Adipose tissue (tissue), 3 donors: ENCODE data around the gene MACROD1. TPM values are rescaled to one million over a fixed set of nuclear protein-coding genes. Genes with fewer than 3 reads are reported as not detected.

Experiments
- H3K27ac ChIP-seq: one replicate; pipeline ENCODE4 v1.5.1; 2013; ENCODE audit warnings: low read depth, low read length
- WGBS, 3 donors: extraction: QIAGEN DNeasy Blood & Tissue Kit; methylation state at CpG; one replicate each; pipeline ENCODE4 v1.1.7; 2013; 5-methylcytosine and 5-hydroxymethylcytosine counted together
- polyA plus RNA-seq, 3 donors: library from polyadenylated mRNA; stranded (reverse); fragments of 200-250 nt; gene quantifications; one replicate each; pipeline ENCODE4 v1.2.3, GENCODE V29; 2013
- donor health status: healthy with polysubstance abuse.
- donor health status: Bipolar disorder and iron deficiency.
- donor health status: healthy.

The MACROD1 gene
- polyA plus RNA-seq, 3 donors = 27.6 to 66.7 (median 38.7) TPM

DNA sequence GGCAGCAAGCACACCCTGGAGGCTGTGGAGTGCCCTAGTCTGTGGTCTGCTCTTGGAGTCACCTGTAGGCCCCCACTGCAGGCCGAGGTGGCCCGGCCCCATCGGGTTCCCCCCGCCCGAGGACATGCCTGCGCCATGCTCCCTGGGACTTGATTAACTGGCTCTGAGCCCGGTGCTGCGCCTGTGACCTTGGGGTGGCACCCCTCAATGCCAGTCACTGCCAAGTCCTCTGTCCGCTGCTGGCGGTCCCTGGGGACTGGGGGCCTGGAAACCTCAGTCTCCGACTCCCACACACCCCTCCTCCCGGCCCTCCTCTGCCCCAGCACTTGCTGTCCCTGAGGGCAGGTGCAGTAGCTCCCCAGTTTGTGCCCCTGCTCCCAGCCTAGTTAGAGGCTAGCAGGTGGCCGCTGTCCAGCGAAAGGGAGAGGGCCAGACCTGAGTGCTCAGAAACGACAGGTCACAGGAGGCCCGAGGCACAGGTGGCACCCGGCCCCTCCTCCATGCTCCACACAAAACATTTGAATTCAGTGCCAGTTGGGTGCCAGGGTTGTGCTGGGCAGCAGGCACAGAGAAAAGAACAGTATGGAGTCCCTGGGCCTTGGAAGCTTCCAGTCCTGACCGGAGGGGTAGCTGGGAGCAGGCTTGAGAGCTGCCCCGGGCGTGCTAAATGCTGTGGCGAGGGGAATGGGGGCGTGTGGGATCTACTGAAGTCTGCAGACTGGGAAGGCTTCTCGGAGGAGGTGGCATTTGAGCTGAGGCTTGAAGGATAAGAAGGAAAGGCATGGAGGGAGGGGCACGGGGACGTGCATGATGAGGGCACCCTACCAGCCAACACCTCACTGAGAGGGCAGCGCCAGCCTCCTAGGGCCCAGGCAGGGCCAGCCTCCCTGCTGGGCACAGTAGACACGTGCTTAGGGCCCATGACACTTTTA lies 146.5 kb downstream of the MACROD1 start:
- 41 to 87% (median 82%) methylated on average over 27 of the region's 27 CpGs for WGBS, 3 donors
- H3K27ac ChIP-seq = no peak overlapping the region

DNA sequence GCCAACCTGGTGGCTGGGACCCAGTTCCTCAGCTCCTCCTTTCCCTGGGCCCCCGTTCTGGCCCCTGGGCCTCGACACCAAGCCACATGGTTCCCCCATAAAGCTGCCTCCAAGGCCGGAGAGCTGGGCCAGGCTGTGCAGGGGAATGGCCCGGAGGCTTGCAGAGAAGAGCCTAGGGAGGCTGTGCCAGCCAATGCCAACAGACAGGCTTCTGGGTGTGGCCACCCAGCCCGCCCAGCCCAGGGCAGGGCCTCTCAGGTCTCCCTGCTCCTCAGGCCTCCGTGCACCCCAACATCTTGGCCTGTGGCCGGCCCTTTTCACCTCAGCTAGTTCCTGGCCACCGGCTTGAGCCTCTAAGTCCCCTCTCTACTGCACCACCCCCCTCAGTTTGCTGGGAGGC lies 147.6 kb downstream of the MACROD1 start:
- WGBS, 3 donors = 75 to 89% (median 80%) methylated on average over 7 to 8 of the region's 8 CpGs

DNA sequence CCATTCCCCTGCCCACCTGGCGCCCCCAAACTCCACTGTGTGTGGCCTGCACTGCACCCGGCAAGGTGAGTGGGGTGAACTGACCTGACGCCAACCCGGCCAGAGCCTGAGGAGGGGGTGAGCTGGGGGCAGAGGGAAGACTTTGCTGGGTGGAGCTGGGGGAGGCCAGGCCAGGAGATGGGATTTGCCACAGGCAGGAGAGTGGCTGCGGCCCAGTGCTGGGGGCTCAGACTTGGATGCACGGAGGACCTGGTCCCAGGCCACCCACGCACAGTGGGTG lies 148.0 kb downstream of the MACROD1 start:
- H3K27ac ChIP-seq = no peak overlapping the region
- WGBS, 3 donors = 79 to 83% (median 82%) methylated on average over 7 of the region's 7 CpGs

More for the DNA sequence above, 147.6 kb downstream of the MACROD1 start:
- H3K27ac ChIP-seq = no peak overlapping the region

DNA sequence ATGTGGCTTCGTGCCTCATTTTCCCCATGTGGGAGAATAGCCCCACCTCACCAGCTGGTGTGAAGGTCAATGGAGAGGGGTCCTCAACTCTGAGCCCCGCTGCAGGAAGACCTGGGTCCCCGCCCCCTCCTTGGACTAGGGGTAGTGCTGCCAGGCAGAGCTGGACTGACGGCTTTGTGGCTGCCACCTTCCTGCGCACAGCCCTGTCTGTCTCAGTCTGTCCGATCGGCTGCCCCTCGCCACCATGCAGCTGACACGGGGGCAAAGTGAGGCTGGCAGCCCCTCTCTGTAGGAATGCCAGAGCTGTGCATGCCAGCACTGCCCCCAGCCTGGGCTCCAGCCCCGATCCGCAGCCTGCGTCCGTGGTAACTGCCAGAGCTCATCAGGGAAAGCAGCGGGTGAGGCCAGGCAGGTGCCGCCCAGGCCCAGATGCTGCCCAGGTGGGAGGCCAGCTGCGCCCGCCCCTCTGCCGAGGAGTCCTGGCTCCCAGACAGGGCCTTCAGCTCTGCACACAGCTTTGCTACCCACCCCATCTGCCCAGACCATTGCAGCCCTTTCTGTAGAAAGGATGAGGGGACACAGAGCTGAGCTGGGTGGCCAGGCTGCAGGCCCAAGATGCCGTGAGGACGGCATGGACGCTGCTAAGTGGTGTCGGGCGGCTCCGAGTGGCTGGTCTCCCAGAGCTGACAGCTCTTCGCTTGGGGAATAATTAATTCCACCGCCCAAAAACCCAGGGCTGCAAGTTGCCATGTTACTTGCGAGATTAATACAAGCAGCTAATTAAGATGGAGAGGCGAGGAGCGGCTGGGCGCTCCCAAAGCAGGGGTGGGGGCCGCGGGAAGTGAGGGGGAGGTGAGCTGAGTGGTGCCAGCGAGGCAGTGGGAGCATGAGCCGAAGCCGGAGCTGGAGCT lies 149.7 kb downstream of the MACROD1 start:
- H3K27ac ChIP-seq = no peak overlapping the region
- WGBS, 3 donors = 88 to 94% (median 93%) methylated on average over 35 of the region's 35 CpGs

DNA sequence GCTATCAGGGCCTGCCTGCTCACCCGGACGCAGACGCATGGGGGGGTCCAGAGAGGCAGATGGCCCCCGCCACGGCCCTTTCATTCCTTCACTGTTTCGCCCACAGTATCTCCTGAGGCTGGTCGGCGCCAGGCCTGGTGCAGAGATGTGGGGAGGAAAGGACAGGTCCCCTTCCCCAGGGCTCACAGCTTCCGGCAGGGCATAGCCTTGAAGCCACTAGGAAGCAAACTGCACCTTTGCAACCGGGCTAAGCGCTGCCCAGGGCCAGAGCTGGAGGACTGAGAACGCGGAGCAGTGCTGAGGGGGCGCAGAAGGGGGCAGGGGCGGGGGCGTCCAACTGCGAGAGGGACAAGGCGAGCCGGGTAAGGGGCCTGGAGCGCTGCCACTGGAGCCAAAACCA lies 150.4 kb downstream of the MACROD1 start:
- no peak overlapping the region for H3K27ac ChIP-seq
- WGBS, 3 donors = 87 to 95% (median 91%) methylated on average over 20 of the region's 20 CpGs

DNA sequence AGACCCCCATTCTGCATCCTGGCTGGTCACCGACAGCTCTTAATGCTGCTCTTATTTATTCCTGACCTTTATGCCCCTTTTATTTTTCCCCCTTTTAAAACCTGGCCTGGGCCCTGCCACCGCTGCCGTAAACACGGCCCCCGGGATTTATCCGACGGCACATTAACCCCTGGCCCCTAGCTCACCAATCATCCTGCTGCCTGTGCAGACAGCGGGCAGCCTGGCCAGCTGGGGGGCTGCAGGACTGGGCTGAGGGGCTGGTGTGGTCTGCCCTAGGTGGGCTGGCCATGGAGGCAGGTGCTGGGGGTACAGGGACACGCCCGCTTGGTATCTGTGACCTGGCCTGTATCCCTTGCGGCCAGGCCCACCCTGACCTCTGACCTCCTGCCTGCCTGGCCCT lies 151.6 kb downstream of the MACROD1 start:
- no peak overlapping the region for H3K27ac ChIP-seq
- 86 to 89% (median 87%) methylated on average over 11 of the region's 11 CpGs for WGBS, 3 donors

DNA sequence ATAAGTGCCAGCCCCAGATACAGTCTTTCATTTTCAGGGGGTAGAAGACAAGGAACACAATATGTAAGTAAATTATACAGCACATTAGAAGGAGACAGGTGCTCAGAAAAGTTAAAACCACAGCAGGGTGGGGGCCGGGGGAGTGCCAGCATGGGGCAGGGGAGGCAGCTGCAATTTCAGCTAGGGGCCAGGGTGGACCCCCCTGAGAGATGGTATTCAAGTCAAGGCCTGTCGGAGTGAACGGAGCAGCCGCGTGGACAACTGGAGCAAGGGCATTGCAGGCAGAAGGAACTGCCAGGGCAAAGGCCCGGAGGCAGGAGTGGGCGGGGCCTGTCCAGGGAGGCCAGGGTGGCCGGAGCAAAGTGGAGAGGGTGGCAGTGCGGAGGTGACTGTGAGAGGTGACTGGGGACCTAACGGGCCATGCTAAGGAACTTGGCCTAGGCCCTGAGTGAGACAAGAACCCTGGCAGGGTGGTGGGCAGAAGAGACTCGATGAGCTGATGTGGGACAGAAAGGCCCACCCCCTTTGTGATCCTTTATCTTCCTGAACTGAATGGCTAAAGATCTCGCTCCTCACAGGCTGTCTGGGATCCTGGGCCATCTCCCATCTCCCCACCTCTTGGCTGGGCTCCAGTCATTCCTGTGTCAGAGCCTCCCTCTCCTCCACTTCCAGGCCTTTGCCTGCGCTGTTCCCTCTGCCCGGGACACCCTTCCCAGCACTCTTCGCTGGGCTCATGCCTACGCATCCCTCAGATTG lies 152.6 kb downstream of the MACROD1 start:
- H3K27ac ChIP-seq = no peak overlapping the region
- 92 to 94% (median 93%) methylated on average over 16 of the region's 16 CpGs for WGBS, 3 donors

DNA sequence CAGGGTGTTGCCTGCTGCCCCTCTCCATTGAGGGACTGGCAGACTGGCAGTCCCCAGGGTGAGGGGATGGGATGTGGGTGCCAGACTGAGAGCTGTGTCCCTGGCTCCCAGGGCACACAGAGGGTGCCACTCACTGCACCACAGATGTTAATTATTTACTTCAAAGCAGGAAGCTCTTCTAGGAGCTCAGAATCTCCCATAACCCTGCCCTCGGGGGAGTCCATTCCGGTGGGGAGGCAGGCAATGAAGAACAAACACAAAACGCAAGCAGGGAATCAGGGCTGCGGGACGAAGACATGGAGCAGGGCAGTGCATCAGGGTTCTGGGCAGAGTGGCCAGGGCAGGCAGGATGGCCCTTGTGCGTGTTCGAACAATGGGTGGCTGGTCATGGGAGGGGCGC lies 154.5 kb downstream of the MACROD1 start:
- no peak overlapping the region for H3K27ac ChIP-seq
- WGBS, 3 donors = 72 to 93% (median 93%) methylated on average over 8 of the region's 8 CpGs

DNA sequence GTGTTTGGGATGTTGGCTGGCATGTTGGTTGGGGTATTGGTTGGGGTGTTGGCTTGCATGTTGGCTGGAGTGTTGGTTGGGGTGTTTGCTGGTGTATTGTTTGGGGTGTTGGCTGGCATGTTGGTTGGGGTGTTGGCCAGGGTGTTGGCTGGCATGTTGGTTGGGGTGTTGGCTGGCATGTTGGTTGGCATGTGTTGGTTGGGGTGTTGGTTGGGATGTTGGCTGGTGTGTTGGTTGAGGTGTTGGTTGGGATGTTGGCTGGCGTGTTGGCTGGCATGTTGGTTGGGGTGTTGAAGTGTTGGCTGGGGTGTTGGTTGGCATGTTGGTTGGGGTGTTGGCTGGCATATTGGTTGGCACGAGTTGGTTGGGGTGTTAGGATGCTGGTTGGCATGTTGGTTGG lies 155.1 kb downstream of the MACROD1 start:
- no peak overlapping the region for H3K27ac ChIP-seq
- 93 to 100% (median 97%) methylated on average over 2 of the region's 2 CpGs for WGBS, 3 donors

DNA sequence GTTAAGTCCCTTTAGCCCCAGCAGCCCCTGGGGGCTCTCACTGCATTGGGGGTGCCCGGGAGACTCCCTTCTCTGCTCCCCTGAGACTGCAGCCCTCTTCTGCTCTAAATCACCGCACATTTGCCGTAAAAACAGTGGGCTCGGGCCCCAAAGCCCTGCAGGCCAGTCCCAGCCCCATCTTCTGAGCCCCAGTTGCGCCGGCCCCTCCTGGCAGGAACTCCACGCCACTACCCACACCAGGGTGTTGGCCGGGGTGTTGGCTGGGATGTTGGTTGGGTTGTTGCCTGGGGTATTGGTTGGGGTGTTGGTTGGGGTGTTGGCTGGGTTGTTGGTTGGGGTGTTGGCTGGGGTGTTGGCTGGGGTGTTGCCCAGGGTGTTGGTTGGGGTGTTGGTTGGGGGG lies 156.2 kb downstream of the MACROD1 start:
- WGBS, 3 donors = 94 to 98% (median 95%) methylated on average over 8 of the region's 8 CpGs
- H3K27ac ChIP-seq = no peak overlapping the region

DNA sequence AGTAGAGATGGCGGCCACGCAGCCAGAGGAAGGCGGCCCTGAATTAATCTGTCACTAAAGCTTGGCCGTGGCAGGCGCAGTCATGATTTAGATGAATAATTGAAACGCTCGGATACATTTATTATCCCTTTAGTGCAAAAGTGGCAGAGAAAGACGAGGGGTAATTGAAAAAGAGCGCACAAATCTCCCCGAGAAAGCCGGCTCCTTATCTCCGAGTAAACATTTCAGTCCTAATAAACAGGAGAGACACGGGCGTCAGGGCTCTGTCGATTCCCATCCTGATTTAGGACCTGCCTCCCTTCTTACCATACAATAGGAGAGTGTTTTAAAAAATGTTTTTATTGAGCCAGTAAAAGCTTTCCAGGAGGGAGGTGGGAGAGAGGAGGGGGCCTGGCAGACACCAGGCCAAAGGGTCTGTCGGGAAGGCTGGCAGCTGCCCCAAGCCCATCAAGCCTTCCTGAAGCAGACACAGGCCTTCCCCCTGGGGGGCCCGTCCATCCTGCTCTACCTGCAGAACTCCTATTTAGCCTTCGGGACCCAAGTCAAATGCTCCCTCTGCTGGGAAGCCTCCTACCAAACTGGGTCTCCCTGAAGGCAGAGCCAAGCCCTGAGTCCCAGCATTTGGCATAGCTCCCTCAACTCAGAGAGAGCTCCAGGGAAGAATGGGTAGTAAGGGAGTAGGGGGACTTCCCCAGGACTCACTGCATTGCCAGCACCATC lies 156.8 kb downstream of the MACROD1 start:
- H3K27ac ChIP-seq = no peak overlapping the region
- 77 to 93% (median 93%) methylated on average over 18 of the region's 18 CpGs for WGBS, 3 donors

DNA sequence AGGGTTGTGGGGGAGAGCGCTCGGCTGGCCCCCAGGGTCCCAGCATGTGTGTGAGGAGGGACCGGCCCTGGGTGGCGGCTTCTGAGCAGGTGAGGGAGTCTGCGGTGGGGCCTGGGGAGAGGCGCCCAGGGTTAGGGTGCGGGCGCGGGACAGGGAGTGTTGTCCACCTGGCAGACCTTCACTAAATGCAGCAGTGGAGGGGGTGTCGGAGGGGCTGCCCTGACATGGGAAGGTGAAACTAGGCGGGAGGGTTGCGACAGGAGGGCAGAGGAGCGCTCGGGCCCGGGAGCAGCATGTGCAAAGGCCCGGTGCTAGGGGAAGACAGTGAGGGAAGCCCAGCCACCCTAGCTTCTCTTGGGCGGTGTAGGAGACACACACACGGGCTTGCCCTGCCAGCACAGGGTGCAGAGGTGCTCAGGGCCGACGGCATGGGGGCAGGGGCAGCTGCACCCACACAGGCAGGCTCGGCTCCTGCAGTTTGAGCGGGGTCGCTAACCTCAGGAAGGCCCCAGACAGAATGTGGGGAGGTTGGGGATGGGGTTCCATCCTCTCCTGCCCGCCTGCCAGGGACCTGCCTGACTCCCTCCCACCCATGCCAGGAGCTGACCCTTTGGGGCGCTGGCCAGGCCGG lies 157.5 kb downstream of the MACROD1 start:
- 87 to 92% (median 90%) methylated on average over 25 to 26 of the region's 26 CpGs for WGBS, 3 donors
- H3K27ac ChIP-seq = no peak overlapping the region

DNA sequence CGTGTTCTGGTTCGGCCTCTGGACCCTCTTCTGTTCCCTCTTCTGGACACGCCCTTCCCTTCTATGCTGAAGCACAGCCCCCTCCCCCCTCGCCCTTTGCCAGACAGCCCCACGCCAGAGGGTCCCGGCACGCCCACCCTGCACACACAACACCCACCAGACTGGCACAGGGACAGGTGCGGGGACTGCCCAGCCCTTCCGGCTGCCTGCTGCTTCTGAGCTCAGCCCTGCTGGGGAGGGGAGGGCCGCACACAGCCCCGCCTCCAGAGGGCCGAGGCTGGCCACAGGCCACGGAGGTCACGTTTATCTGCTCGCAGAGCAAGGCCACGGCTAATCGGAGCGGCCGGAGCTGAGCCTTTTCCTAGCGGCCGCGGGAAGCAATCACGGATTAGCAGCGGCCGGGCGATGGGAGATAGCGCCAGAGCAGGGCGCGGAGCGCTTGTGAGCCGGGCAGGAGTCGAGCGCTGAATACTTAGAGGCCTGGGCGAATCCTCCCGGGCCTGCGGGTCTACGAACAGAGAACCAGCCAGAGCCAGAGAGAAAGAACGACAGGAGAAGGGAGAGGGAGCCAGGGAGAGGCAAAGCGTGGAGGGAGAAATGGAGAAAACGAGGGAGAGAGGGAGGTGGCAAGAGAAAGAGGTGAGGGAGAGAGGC lies 158.2 kb downstream of the MACROD1 start:
- H3K27ac ChIP-seq = no peak overlapping the region
- WGBS, 3 donors = 3 to 4% (median 3%) methylated on average over 38 to 40 of the region's 40 CpGs

DNA sequence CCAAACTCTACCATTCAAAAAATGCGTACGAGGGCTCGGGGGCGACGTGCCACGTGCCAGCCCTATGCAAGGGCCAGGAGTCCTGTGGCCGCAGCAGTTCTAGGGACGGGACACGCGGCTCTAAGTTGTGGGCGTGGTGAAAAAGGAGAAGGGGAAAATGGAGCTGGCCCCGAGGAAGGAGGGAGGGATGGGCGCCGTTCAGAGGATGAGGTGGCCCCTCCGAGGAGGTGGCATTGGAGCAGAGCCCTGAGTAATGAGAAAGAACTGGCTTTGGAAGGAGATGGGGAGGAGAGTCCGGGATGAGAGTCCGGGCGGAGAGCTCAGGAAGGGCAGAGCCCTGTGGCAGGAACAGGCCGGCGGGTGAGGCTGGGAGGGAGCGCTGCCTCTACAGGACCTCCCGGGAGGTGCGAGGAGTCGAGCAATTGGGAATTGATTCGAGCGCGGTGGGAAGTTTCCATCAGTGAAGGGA lies 158.7 kb downstream of the MACROD1 start:
- no peak overlapping the region for H3K27ac ChIP-seq
- WGBS, 3 donors = 2 to 21% (median 3%) methylated on average over 26 to 27 of the region's 27 CpGs

DNA sequence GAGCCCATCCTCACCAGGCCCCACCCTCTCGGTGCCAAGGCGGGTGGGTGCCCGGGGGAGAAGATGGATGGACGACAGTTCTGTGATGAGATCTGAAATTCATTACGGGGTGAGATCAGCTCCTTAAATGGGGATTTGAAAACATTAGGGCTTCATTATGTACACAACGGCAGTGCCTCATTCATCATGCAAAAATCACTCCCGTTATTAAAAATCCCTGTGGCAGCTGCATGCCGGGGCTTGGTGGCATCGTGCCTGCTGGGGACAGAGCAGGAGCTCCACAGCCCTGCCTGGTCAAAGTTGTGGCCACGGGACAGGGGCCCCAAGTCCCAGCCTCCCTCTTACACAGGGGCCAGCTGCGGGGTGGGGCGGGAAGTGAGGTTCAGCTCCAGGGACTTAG lies 159.5 kb downstream of the MACROD1 start:
- no peak overlapping the region for H3K27ac ChIP-seq
- WGBS, 3 donors = 70 to 77% (median 74%) methylated on average over 12 of the region's 12 CpGs

DNA sequence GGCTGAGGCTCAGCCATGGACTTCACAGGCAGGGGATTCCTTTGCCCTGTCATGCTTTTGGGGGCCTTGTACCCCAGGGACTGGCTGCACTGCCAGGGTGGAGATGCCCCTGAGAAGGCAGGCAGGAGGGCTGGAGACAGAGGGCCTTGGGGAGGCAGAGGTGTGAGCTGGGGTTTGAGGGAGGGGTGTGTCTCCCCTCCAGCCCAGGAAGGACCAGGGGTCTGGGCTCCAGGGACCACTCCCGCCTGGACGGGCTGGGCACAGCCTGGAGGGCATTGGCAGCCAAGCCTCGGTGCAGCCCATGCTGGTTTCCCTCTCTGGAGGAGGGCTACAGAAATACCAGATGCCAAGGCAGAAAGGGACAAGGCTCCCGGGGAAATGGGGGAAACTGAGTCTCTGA lies 160.2 kb downstream of the MACROD1 start:
- 88 to 91% (median 91%) methylated on average over 4 of the region's 4 CpGs for WGBS, 3 donors
- H3K27ac ChIP-seq = no peak overlapping the region

DNA sequence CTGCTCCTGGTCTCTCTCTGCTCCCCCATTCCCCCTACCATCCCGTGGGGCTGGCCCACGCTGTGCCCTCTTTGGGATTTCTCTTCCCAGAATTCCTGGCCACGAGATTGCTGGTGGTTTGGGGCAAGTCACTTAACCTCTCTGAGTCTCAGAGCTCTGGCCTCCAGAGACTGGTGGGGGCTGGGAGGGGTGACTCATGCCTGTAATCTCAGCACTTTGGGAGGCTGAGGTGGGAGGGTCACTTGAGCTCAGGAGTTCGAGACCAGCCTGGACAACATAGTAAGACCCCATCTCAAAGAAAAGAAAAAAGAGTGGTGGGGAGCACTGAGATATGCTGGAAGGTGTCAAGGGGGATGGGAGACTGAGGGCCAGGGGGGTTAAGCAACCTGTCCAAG lies 161.3 kb downstream of the MACROD1 start:
- WGBS, 3 donors = 74 to 80% (median 79%) methylated on average over 4 of the region's 4 CpGs
- H3K27ac ChIP-seq = no peak overlapping the region
